OCI-LY7 (cell line): ENCODE results near the gene VAC14. TPM values are rescaled to one million over a fixed set of nuclear protein-coding genes. Genes with fewer than 3 reads are reported as not detected.

ENCODE experiments used
- BruUV-seq: library from RNA; stranded (reverse); fragments of 400-500 nt; replicated peaks from 2 replicates; lab custom pipeline; 2021; lab: Mats Ljungman, UMichigan
- CTCF ChIA-PET: fragments of 300-600 bp; sonication (Branson Sonifier 250); formaldehyde crosslinking; loops from one replicate; lab custom pipeline; 2022; ENCODE audit warnings: antibody characterized with exemption; ENCODE audit not compliant: unreplicated experiment; lab: Charles Lee
- POLR2A ChIA-PET: fragments of 300-600 bp; sonication (Branson Sonifier 250); formaldehyde crosslinking; loops from one replicate; lab custom pipeline; 2022; ENCODE audit warnings: antibody characterized with exemption; lab: Charles Lee
- DNase-seq: peaks from one replicate; pipeline ENCODE4 v3.0.0-alpha.2; 2015; ENCODE audit warnings: low spot score
- H2AFZ ChIP-seq: fragments of 200-600 bp; sonication (generic), shearing (Covaris generic); 2 replicates; pipeline ENCODE4 v1.6.1; 2014; ENCODE audit warnings: mild to moderate bottlenecking, antibody characterized with exemption, low read length, moderate library complexity
- H3K27ac ChIP-seq: fragments of 200-600 bp; sonication (generic); 2 replicates; pipeline ENCODE4 v1.5.1; 2014; ENCODE audit warnings: mixed run types, low read depth, mild to moderate bottlenecking, moderate library complexity, low read length, inconsistent platforms; ENCODE audit not compliant: poor library complexity, severe bottlenecking
- H3K36me3 ChIP-seq: fragments of 200-600 bp; sonication (generic); 2 replicates; pipeline ENCODE4 v1.6.1; 2014; ENCODE audit warnings: mild to moderate bottlenecking, antibody characterized with exemption, low read length, moderate library complexity, mixed read lengths; ENCODE audit not compliant: insufficient read depth
- H3K4me1 ChIP-seq: fragments of 200-600 bp; sonication (generic); 2 replicates; pipeline ENCODE4 v1.5.1; 2014; ENCODE audit warnings: mild to moderate bottlenecking, low read length; ENCODE audit not compliant: insufficient read depth, poor library complexity, severe bottlenecking
- H3K4me2 ChIP-seq: fragments of 200-600 bp; sonication (generic); 2 replicates; pipeline ENCODE4 v1.6.1; 2014; ENCODE audit warnings: mild to moderate bottlenecking, low read length
- H3K4me3 ChIP-seq: fragments of 200-600 bp; sonication (generic); 2 replicates; pipeline ENCODE4 v1.5.1; 2014; ENCODE audit warnings: mild to moderate bottlenecking, low read depth, low read length; ENCODE audit not compliant: poor library complexity, severe bottlenecking
- H3K79me2 ChIP-seq: fragments of 200-600 bp; sonication (generic); 2 replicates; pipeline ENCODE4 v1.6.1; 2016; ENCODE audit warnings: low read depth, mild to moderate bottlenecking, low read length, moderate library complexity, mixed read lengths; ENCODE audit not compliant: insufficient read depth
- H3K9me2 ChIP-seq: fragments of 200-600 bp; sonication (generic); 2 replicates; pipeline ENCODE4 v1.6.1; 2016; ENCODE audit warnings: mild to moderate bottlenecking, low read length, mixed read lengths; ENCODE audit not compliant: insufficient read depth
- H3K9me3 ChIP-seq: fragments of 200-600 bp; sonication (generic); 2 replicates; pipeline ENCODE4 v1.6.1; 2014; ENCODE audit warnings: mild to moderate bottlenecking, mixed run types, low read length, mixed read lengths
- H4K20me1 ChIP-seq: fragments of 200-600 bp; sonication (generic); 2 replicates; pipeline ENCODE4 v1.6.1; 2014; ENCODE audit warnings: mild to moderate bottlenecking, antibody characterized with exemption, low read length, moderate library complexity, mixed read lengths; ENCODE audit not compliant: insufficient read depth
- CTCF ChIP-seq: fragments of 200-600 bp; sonication (generic); conservative IDR thresholded peaks from 2 replicates; pipeline ENCODE4 v1.5.1; 2014; ENCODE audit warnings: mild to moderate bottlenecking, antibody characterized with exemption, low read length, moderate library complexity, mixed read lengths
- EZH2phosphoT487 ChIP-seq: fragments of 200-600 bp; sonication (generic); IDR thresholded peaks from 2 replicates; pipeline ENCODE4 v1.6.1; 2018; ENCODE audit warnings: low read depth, borderline replicate concordance, mild to moderate bottlenecking, mixed run types, antibody characterized with exemption, low read length, moderate library complexity, mixed read lengths
- intact Hi-C: fragments of 100-400 bp; cut with micrococcal nuclease; formaldehyde crosslinking; loops from one replicate; pipeline ENCODE4 v1.10.0; 2022; ENCODE audit not compliant: unreplicated experiment
- total RNA-seq, 2 experiments: library from RNA; depleted of rRNA in 1 of 2; stranded (reverse); fragments of >200 nt in 1 of 2; shearing (Covaris generic) in 1 of 2; gene quantifications; 2 replicates each; pipeline ENCODE4 v1.2.3, GENCODE V29; 2014 to 2022

VAC14 gene
- total RNA-seq, 2 experiments from 2014 or later: 37.6 to 43.1 TPM

- POLR2A ChIA-PET: no interaction called here
- Histone ChIP-seq H3K4me2 (no peak overlapping the region), H4K20me1 (no peaks in the 10 kb centered on the region), H3K36me3 (no peaks in the 10 kb centered on the region), H3K9me3 (no peaks in the 10 kb centered on the region), H2AFZ (no peak overlapping the region), H3K27ac (no peak overlapping the region), H3K4me3 (no peak overlapping the region), H3K4me1 (no peaks in the 10 kb centered on the region), H3K9me2 (no peaks in the 10 kb centered on the region), H3K79me2 (no peaks in the 10 kb centered on the region)
- no peak for DNase-seq
- CTCF ChIA-PET: no interaction called here
- intact Hi-C loops: loop anchor here (5.0 kb wide), 1 partner anchor 89 kb away; no protein-coding TSS in a partner anchor
- TF ChIP-seq CTCF (no peak), EZH2phosphoT487 (no peak)
- BruUV-seq: no TSS peak
Observed at GRCh38 chr16:70683146-70683944, 117.6 kb downstream of the VAC14 start.

- no TSS peak for BruUV-seq
- H3K9me3 ChIP-seq: no peaks in the 10 kb centered on the region
- no peak overlapping the region for H3K4me2 ChIP-seq
- H3K4me1 ChIP-seq: no peaks in the 10 kb centered on the region
- ChIA-PET CTCF (no interaction called here), POLR2A (interaction anchor here (0.6 kb wide), 1 partner anchor 113 kb away, joined by 4 read pairs; no protein-coding TSS in a partner anchor)
- no peak for DNase-seq
- TF ChIP-seq CTCF (no peak), EZH2phosphoT487 (no peak)
- intact Hi-C loops: loop anchor here (5.0 kb wide), 1 partner anchor 90 kb away; no protein-coding TSS in a partner anchor
- no peaks in the 10 kb centered on the region for H4K20me1 ChIP-seq
- no peaks in the 10 kb centered on the region for H3K79me2 ChIP-seq
- H3K4me3 ChIP-seq: no peak overlapping the region
- H3K9me2 ChIP-seq: no peaks in the 10 kb centered on the region
- H3K36me3 ChIP-seq: no peaks in the 10 kb centered on the region
- H3K27ac ChIP-seq: no peak overlapping the region
- no peak overlapping the region for H2AFZ ChIP-seq
Observed at GRCh38 chr16:70682239-70683145, 118.5 kb downstream of the VAC14 start.
